ENCODE measurements around the gene ACTRT3.
A peak's percentile ranks its signal among the peaks of the same experiment; 100 is the strongest.

Gene ACTRT3

GRCh38 chr3:169771497-169772304, 2.3 kb upstream of the ACTRT3 start:
- H3K27me3 ChIP-seq (replicated peaks; ENCODE audit: control insufficient read depth, insufficient read depth, low read length) = no peaks in the 10 kb centered on the region
- peak overlapping the region; percentile 96 for H3K9ac ChIP-seq (ENCODE audit: low read length)
- H3K4me3 ChIP-seq (ENCODE audit: low read length) = peak overlapping the region; percentile 90
- peak; percentile 88 for DNase-seq (ENCODE audit: low read depth)
- H3K9me3 ChIP-seq (ENCODE audit: control insufficient read depth, low read length) = no peaks in the 10 kb centered on the region
- H3K36me3 ChIP-seq (ENCODE audit: control insufficient read depth, insufficient read depth, low read length, severe bottlenecking) = peaks cover 22% of the 10 kb centered on the region
- peaks cover 19% of the 10 kb centered on the region for H3K4me1 ChIP-seq (ENCODE audit: control insufficient read depth, insufficient read depth, low read length)

DNA sequence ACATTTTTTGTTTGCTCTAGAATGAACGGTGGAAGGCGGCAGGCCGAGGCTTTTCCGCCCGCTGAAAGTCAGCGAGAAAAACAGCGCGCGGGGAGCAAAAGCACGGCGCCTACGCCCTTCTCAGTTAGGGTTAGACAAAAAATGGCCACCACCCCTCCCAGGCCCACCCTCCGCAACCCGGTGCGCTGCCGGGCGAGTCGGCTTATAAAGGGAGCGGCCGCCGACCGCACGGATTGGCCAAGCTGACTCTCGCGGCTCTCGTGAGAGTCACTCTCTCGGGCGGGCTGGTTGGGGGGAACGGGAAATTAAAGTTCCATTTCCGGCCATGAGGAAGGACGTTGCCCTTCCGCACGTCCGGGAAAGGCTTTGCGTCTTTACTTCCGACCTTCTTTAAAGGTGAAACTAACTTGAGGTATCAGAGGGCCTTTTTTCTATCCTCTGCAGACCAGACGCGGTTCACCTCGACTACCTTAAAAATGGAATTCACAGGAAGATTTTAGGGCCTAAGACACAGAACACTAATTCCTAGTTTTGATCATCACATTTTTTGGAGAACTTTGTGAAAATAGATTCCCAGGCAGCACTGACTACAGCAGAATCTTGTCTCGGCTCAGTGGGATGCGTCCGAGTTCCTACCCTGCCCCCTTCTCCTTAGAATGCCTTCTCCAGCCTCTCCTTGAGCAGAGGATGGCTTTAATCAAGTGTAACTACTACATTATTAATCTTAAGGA, 4.3 kb downstream of the ACTRT3 start, which contains the start of gene TERC:
Gene TERC (minus strand): TSS at position 179 of the 731 bp plus-strand sequence.
- no peaks in the 10 kb centered on the region for H3K27me3 ChIP-seq (replicated peaks; ENCODE audit: control insufficient read depth, insufficient read depth, low read length)
- peak; percentile 94 for DNase-seq (ENCODE audit: low read depth)

DNA sequence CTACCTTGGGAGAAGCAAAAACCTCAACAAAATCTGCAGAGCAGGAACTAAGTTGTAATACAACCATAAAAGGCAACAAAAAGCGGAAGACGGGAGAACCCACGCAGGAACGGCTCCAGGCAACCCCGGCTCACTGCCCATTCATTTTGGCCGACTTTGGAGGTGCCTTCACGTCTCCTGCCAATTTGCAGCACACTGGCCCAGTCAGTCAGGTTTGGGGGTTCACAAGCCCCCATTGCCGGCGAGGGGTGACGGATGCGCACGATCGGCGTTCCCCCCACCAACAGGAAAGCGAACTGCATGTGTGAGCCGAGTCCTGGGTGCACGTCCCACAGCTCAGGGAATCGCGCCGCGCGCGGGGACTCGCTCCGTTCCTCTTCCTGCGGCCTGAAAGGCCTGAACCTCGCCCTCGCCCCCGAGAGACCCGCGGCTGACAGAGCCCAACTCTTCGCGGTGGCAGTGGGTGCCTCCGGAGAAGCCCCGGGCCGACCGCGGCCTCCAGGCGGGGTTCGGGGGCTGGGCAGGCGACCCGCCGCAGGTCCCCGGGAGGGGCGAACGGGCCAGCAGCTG, 5.0 kb downstream of the ACTRT3 start:
- Histone ChIP-seq H3K4me3 (ENCODE audit: low read length) (peak overlapping the region; percentile 97), H3K9me3 (ENCODE audit: control insufficient read depth, low read length) (peaks cover 8% of the 10 kb centered on the region), H3K9ac (ENCODE audit: low read length) (peak overlapping the region; percentile 99), H3K36me3 (ENCODE audit: control insufficient read depth, insufficient read depth, low read length, severe bottlenecking) (no peaks in the 10 kb centered on the region), H3K27me3 (replicated peaks; ENCODE audit: control insufficient read depth, insufficient read depth, low read length) (no peaks in the 10 kb centered on the region), H3K4me1 (ENCODE audit: control insufficient read depth, insufficient read depth, low read length) (peaks cover 37% of the 10 kb centered on the region)
- DNase-seq (ENCODE audit: low read depth) = peak; percentile 63

More for the DNA sequence above, 4.3 kb downstream of the ACTRT3 start, which contains the start of gene TERC:
- Histone ChIP-seq H3K4me3 (ENCODE audit: low read length) (peak within 1 kb of the TSS; percentile 97), H3K9ac (ENCODE audit: low read length) (peak within 1 kb of the TSS; percentile 99), H3K4me1 (ENCODE audit: control insufficient read depth, insufficient read depth, low read length) (peaks cover 32% of the 10 kb centered on the region), H3K9me3 (ENCODE audit: control insufficient read depth, low read length) (peaks cover 4% of the 10 kb centered on the region), H3K36me3 (ENCODE audit: control insufficient read depth, insufficient read depth, low read length, severe bottlenecking) (no peaks in the 10 kb centered on the region)

GRCh38 chr3:169760479-169760878, 8.9 kb downstream of the ACTRT3 start:
- no peak for DNase-seq (ENCODE audit: low read depth)
- H3K4me1 ChIP-seq (ENCODE audit: control insufficient read depth, insufficient read depth, low read length) = peaks cover 36% of the 10 kb centered on the region
- H3K9me3 ChIP-seq (ENCODE audit: control insufficient read depth, low read length) = peaks cover 8% of the 10 kb centered on the region
- H3K4me3 ChIP-seq (ENCODE audit: low read length) = no peak overlapping the region
- no peaks in the 10 kb centered on the region for H3K27me3 ChIP-seq (replicated peaks; ENCODE audit: control insufficient read depth, insufficient read depth, low read length)
- no peak overlapping the region for H3K9ac ChIP-seq (ENCODE audit: low read length)
- H3K36me3 ChIP-seq (ENCODE audit: control insufficient read depth, insufficient read depth, low read length, severe bottlenecking) = no peaks in the 10 kb centered on the region

GRCh38 chr3:169759256-169759655, 10.1 kb downstream of the ACTRT3 start:
- DNase-seq (ENCODE audit: low read depth) = peak; percentile 37
- no peak overlapping the region for H3K4me3 ChIP-seq (ENCODE audit: low read length)
- no peaks in the 10 kb centered on the region for H3K36me3 ChIP-seq (ENCODE audit: control insufficient read depth, insufficient read depth, low read length, severe bottlenecking)
- no peak overlapping the region for H3K9ac ChIP-seq (ENCODE audit: low read length)
- H3K9me3 ChIP-seq (ENCODE audit: control insufficient read depth, low read length) = peaks cover 8% of the 10 kb centered on the region
- H3K4me1 ChIP-seq (ENCODE audit: control insufficient read depth, insufficient read depth, low read length) = peaks cover 31% of the 10 kb centered on the region
- no peaks in the 10 kb centered on the region for H3K27me3 ChIP-seq (replicated peaks; ENCODE audit: control insufficient read depth, insufficient read depth, low read length)

DNA sequence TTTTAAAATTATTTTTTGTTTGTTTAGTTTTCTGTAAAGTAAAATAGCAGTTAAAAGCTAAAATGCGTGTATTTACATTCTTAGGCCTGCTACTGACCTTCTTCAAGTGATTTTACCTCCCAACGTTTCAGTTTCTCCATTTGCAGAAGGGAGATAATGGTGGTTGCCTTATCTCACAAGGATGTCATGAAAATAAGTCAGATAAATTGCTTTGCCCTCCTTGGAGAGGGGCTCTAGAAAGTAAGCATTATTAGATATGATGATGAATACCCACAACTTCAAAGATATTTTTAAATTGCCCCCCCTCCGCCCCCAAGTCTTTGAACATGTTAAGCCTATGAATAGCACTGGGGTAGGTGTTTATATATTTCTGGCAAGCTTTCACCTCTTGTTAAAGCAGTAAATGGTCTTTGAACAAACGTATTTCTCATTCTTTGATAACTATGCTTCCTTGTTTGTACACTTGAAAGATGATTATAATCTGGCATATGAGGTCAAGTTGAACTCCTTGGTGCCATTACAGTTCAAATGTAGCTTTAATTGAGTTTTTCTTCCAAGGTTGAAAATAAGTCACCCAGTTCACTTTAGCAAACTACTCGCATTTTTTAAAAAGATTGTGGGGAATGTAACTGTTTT, 10.9 kb downstream of the ACTRT3 start:
- Histone ChIP-seq H3K9ac (ENCODE audit: low read length) (no peak overlapping the region), H3K4me3 (ENCODE audit: low read length) (no peak overlapping the region), H3K4me1 (ENCODE audit: control insufficient read depth, insufficient read depth, low read length) (peaks cover 25% of the 10 kb centered on the region), H3K27me3 (replicated peaks; ENCODE audit: control insufficient read depth, insufficient read depth, low read length) (peaks cover 3% of the 10 kb centered on the region), H3K9me3 (ENCODE audit: control insufficient read depth, low read length) (peaks cover 8% of the 10 kb centered on the region), H3K36me3 (ENCODE audit: control insufficient read depth, insufficient read depth, low read length, severe bottlenecking) (no peaks in the 10 kb centered on the region)
- no peak for DNase-seq (ENCODE audit: low read depth)

DNA sequence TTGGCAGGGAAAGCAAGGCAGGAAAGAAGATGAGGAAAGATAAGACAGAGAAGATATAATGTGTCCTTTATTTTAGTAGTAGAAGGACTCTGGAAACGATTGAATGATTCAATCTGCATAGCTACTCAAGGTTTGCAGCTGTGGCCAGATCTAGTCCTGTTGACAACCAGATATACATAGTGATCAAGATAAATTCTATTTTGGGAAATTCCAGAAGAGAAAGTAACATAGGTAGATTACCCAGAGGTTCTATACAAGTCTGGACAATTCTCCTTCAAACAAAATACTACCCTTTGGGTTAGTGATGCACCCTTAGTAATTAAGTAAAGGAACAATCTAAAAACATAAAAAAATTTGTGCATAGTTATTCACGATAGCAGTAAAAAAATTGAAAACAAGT, 13.9 kb downstream of the ACTRT3 start:
- DNase-seq (ENCODE audit: low read depth) = no peak
- H3K4me1 ChIP-seq (ENCODE audit: control insufficient read depth, insufficient read depth, low read length) = peaks cover 8% of the 10 kb centered on the region
- H3K27me3 ChIP-seq (replicated peaks; ENCODE audit: control insufficient read depth, insufficient read depth, low read length) = peaks cover 3% of the 10 kb centered on the region
- H3K9me3 ChIP-seq (ENCODE audit: control insufficient read depth, low read length) = peaks cover 8% of the 10 kb centered on the region
- no peak overlapping the region for H3K9ac ChIP-seq (ENCODE audit: low read length)
- no peaks in the 10 kb centered on the region for H3K36me3 ChIP-seq (ENCODE audit: control insufficient read depth, insufficient read depth, low read length, severe bottlenecking)
- H3K4me3 ChIP-seq (ENCODE audit: low read length) = no peak overlapping the region

GRCh38 chr3:169754711-169755110, 14.7 kb downstream of the ACTRT3 start:
- Histone ChIP-seq H3K27me3 (replicated peaks; ENCODE audit: control insufficient read depth, insufficient read depth, low read length) (peaks cover 8% of the 10 kb centered on the region), H3K9me3 (ENCODE audit: control insufficient read depth, low read length) (peaks cover 1% of the 10 kb centered on the region), H3K4me1 (ENCODE audit: control insufficient read depth, insufficient read depth, low read length) (peaks cover 2% of the 10 kb centered on the region), H3K9ac (ENCODE audit: low read length) (no peak overlapping the region), H3K36me3 (ENCODE audit: control insufficient read depth, insufficient read depth, low read length, severe bottlenecking) (no peaks in the 10 kb centered on the region), H3K4me3 (ENCODE audit: low read length) (no peak overlapping the region)
- no peak for DNase-seq (ENCODE audit: low read depth)

DNA sequence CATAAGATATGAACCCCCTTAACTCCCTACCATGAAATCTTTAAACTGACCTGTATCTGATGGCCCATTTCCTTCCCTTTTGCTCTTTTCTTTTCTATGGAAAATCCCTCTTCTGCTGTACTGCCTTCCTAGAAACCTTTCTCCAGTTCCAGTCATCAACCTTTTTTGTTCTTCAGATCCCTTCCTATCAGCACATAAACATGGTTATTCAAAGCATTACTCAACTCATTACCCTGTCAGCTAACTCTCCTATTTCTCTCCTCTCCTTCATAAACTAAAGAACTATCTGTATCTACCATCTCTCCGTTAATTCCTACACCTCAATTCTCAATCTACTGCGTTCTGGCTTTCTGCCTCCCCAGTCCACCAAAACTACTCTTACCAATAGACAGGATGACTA, 17.5 kb downstream of the ACTRT3 start:
- DNase-seq (ENCODE audit: low read depth) = no peak
- Histone ChIP-seq H3K27me3 (replicated peaks; ENCODE audit: control insufficient read depth, insufficient read depth, low read length) (peaks cover 24% of the 10 kb centered on the region), H3K9me3 (ENCODE audit: control insufficient read depth, low read length) (no peaks in the 10 kb centered on the region), H3K9ac (ENCODE audit: low read length) (no peak overlapping the region), H3K36me3 (ENCODE audit: control insufficient read depth, insufficient read depth, low read length, severe bottlenecking) (no peaks in the 10 kb centered on the region), H3K4me3 (ENCODE audit: low read length) (no peak overlapping the region), H3K4me1 (ENCODE audit: control insufficient read depth, insufficient read depth, low read length) (no peaks in the 10 kb centered on the region)

DNA sequence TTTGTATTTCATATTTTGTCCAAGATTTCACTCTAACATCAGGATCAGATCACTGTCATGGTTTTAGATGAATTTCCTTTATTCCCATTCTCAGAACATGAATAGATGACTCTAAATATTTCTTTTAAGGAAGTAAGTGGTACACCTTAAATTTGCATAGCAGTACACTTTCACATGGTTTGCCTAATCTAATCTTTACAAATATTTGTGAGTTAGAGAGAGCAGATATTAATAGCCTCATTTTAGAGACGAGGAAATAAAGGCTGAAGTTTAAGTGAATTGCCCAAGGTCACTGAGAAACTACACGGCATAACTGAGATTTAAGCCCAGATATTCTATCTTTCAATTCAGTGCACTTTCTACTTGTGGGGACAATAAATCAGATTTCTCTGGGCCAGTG, 18.7 kb downstream of the ACTRT3 start:
- Histone ChIP-seq H3K9ac (ENCODE audit: low read length) (no peak overlapping the region), H3K36me3 (ENCODE audit: control insufficient read depth, insufficient read depth, low read length, severe bottlenecking) (no peaks in the 10 kb centered on the region), H3K9me3 (ENCODE audit: control insufficient read depth, low read length) (no peaks in the 10 kb centered on the region), H3K27me3 (replicated peaks; ENCODE audit: control insufficient read depth, insufficient read depth, low read length) (peaks cover 32% of the 10 kb centered on the region), H3K4me3 (ENCODE audit: low read length) (no peak overlapping the region), H3K4me1 (ENCODE audit: control insufficient read depth, insufficient read depth, low read length) (no peaks in the 10 kb centered on the region)
- DNase-seq (ENCODE audit: low read depth) = no peak

GRCh38 chr3:169748670-169749069, 20.7 kb downstream of the ACTRT3 start:
- Histone ChIP-seq H3K9me3 (ENCODE audit: control insufficient read depth, low read length) (no peaks in the 10 kb centered on the region), H3K4me3 (ENCODE audit: low read length) (no peak overlapping the region), H3K4me1 (ENCODE audit: control insufficient read depth, insufficient read depth, low read length) (peaks cover 6% of the 10 kb centered on the region), H3K27me3 (replicated peaks; ENCODE audit: control insufficient read depth, insufficient read depth, low read length) (peaks cover 29% of the 10 kb centered on the region), H3K36me3 (ENCODE audit: control insufficient read depth, insufficient read depth, low read length, severe bottlenecking) (no peaks in the 10 kb centered on the region), H3K9ac (ENCODE audit: low read length) (no peak overlapping the region)
- no peak for DNase-seq (ENCODE audit: low read depth)

Measured in adipocyte (in vitro differentiated cells).